Subcutaneous preadipocyte (primary cell): ENCODE measurements around the gene MAP3K3. TPM values are rescaled to one million over a fixed set of nuclear protein-coding genes. Genes with fewer than 3 reads are reported as not detected.

Experiments used
- small RNA-seq: library from RNA; depleted of rRNA; stranded (forward); fragments of <200 nt; gene quantifications from one replicate; pipeline ENCODE3, GENCODE V24; 2012
- total RNA-seq: library from RNA; depleted of rRNA; stranded (reverse); fragments of >200 nt; gene quantifications from 2 replicates; pipeline ENCODE4 v1.2.3, GENCODE V29; 2012

The MAP3K3 gene
- total RNA-seq: 30.1 and 38.1 TPM in 2 replicates

GRCh38 chr17:63621684-63622573 lies at the start of gene MAP3K3:
Gene MAP3K3 (plus strand): TSS chr17:63622417. CDS start chr17:63622760, 343 bp downstream.

GRCh38 chr17:63600569-63601438 lies 21.4 kb upstream of the MAP3K3 start, which contains the start of gene TACO1:
Gene TACO1 (plus strand): TSS chr17:63600895. CDS start chr17:63601084, 189 bp downstream.

GRCh38 chr17:63699638-63700527 lies 77.7 kb downstream of the MAP3K3 start, which contains the start of gene LIMD2:
Gene LIMD2 (minus strand): TSS chr17:63700125. CDS start chr17:63699298, 827 bp downstream.

GRCh38 chr17:63741408-63742173 lies 119.4 kb downstream of the MAP3K3 start, which contains the start of gene STRADA:
Gene STRADA (minus strand): TSS chr17:63741799. CDS start chr17:63728369, 13,430 bp downstream.

Small RNA genes within 50 kb of the gene (small RNA-seq; reads per million reads assigned to genes)
- gene RNU6-288P: not detected

Other genes starting within 250 kb of the MAP3K3 start
- 23.1 and 33.8 TPM in 2 replicates for gene CYB561, start 176.1 kb upstream of the MAP3K3 start, total RNA-seq
- 49.5 and 61.7 TPM in 2 replicates for gene ACE, start 145.4 kb upstream of the MAP3K3 start, total RNA-seq
- not detected in 2 replicates for gene KCNH6, start 99.1 kb upstream of the MAP3K3 start, total RNA-seq
- 20.2 and 26.4 TPM in 2 replicates for gene DCAF7, start 71.9 kb upstream of the MAP3K3 start, total RNA-seq
- 22.8 and 31.9 TPM in 2 replicates for gene TACO1, start 21.5 kb upstream of the MAP3K3 start, total RNA-seq
- 1.8 and 4.7 TPM in 2 replicates for gene LIMD2, start 77.7 kb downstream of the MAP3K3 start, total RNA-seq
- 28.3 and 29.1 TPM in 2 replicates for gene STRADA, start 119.4 kb downstream of the MAP3K3 start, total RNA-seq
- gene CCDC47, start 151.2 kb downstream of the MAP3K3 start, total RNA-seq: 62.5 and 66.7 TPM in 2 replicates
- gene DDX42, start 151.8 kb downstream of the MAP3K3 start, total RNA-seq: 55.9 and 65.3 TPM in 2 replicates
- 48.9 and 56.6 TPM in 2 replicates for gene PSMC5, start 205.0 kb downstream of the MAP3K3 start, total RNA-seq
- 56.6 and 64.7 TPM in 2 replicates for gene FTSJ3, start 205.2 kb downstream of the MAP3K3 start, total RNA-seq
- gene SMARCD2, start 220.3 kb downstream of the MAP3K3 start, total RNA-seq: 142 and 174 TPM in 2 replicates